Measurements from ENCODE around the gene KRTAP3-1. TPM values are rescaled to one million over a fixed set of nuclear protein-coding genes. Genes with fewer than 3 reads are reported as not detected.

KRTAP3-1 gene
- total RNA-seq, 2 experiments from 2014 or later: not detected

- ATAC-seq (ENCODE audit: poor library complexity) (no peak), DNase-seq (no peak)
- intact Hi-C loops (cut with DNase I, micrococcal nuclease): no loop called here
- Histone ChIP-seq H3K9me3 (ENCODE audit: control insufficient read depth in 1 of 2, insufficient read depth in 1 of 2, low read length in 2 of 2) (no peaks in the 10 kb centered on the region), H3K4me3 (ENCODE audit: low read length) (no peak overlapping the region), H3K4me1 (ENCODE audit: insufficient read depth, low read length) (no peaks in the 10 kb centered on the region), H3K27ac (ENCODE audit: low read depth in 1 of 2, low read length in 2 of 2) (no peak overlapping the region), H3K36me3 (ENCODE audit: insufficient read depth, low read length) (no peaks in the 10 kb centered on the region), H3K27me3 (ENCODE audit: control insufficient read depth in 1 of 2, insufficient read depth in 2 of 2, low read length in 2 of 2) (peaks cover 18 to 38% of the 10 kb centered on the region in 2 experiments)
- Mint-ChIP-seq H3K4me1 (ENCODE audit: low read depth) (no peaks in the 10 kb centered on the region), H3K27ac (no peak overlapping the region), H3K4me3 (no peak overlapping the region), H3K36me3 (ENCODE audit: low read depth) (no peaks in the 10 kb centered on the region), H3K27me3 (peaks cover 78% of the 10 kb centered on the region), H3K9me3 (no peaks in the 10 kb centered on the region)
- TF ChIP-seq CTCF (IDR thresholded peaks at IDR 0.05): no peak
- ChIA-PET POLR2A (no interaction called here), CTCF (no interaction called here)
Measured at GRCh38 chr17:40996829-40997228, 12.1 kb downstream of the KRTAP3-1 start.

- peaks cover 18 to 34% of the 10 kb centered on the region in 2 experiments for H3K27me3 ChIP-seq (ENCODE audit: control insufficient read depth in 1 of 2, insufficient read depth in 2 of 2, low read length in 2 of 2)
- CTCF ChIA-PET: interaction anchor here (0.6 kb wide), 1 partner anchor 23 kb away, joined by 3 read pairs; no protein-coding TSS in a partner anchor
- intact Hi-C loops (cut with DNase I, micrococcal nuclease): no loop called here
- Mint-ChIP-seq H3K9me3 (no peaks in the 10 kb centered on the region), H3K36me3 (ENCODE audit: low read depth) (no peaks in the 10 kb centered on the region), H3K4me1 (ENCODE audit: low read depth) (no peaks in the 10 kb centered on the region), H3K27me3 (peaks cover 74% of the 10 kb centered on the region), H3K27ac (no peak overlapping the region), H3K4me3 (no peak overlapping the region)
- no peak for TF ChIP-seq CTCF (IDR thresholded peaks at IDR 0.05)
- POLR2A ChIA-PET: no interaction called here
- DNase-seq (no peak), ATAC-seq (ENCODE audit: poor library complexity) (no peak)
- no peaks in the 10 kb centered on the region for H3K9me3 ChIP-seq (ENCODE audit: control insufficient read depth in 1 of 2, insufficient read depth in 1 of 2, low read length in 2 of 2)
- H3K36me3 ChIP-seq (ENCODE audit: insufficient read depth, low read length): no peaks in the 10 kb centered on the region
- H3K27ac ChIP-seq (ENCODE audit: low read depth in 1 of 2, low read length in 2 of 2): no peak overlapping the region
- no peaks in the 10 kb centered on the region for H3K4me1 ChIP-seq (ENCODE audit: insufficient read depth, low read length)
- H3K4me3 ChIP-seq (ENCODE audit: low read length): no peak overlapping the region
Measured at GRCh38 chr17:40995116-40995515, 13.8 kb downstream of the KRTAP3-1 start.

- no peak for ATAC-seq (ENCODE audit: poor library complexity)
- CTCF ChIA-PET: interaction anchor here (0.6 kb wide), 1 partner anchor 202 kb away, joined by 3 read pairs; no protein-coding TSS in a partner anchor
- Histone ChIP-seq H3K4me3 (ENCODE audit: low read length) (no peak within 1 kb of the TSS), H3K27me3 (ENCODE audit: control insufficient read depth in 1 of 2, insufficient read depth in 2 of 2, low read length in 2 of 2) (peaks cover 12 to 34% of the 10 kb centered on the region in 2 experiments), H3K27ac (ENCODE audit: low read depth in 1 of 2, low read length in 2 of 2) (no peak within 1 kb of the TSS), H3K4me1 (ENCODE audit: insufficient read depth, low read length) (no peaks in the 10 kb centered on the region), H3K9me3 (ENCODE audit: control insufficient read depth in 1 of 2, insufficient read depth in 1 of 2, low read length in 2 of 2) (no peaks in the 10 kb centered on the region), H3K36me3 (ENCODE audit: insufficient read depth, low read length) (no peaks in the 10 kb centered on the region)
- Mint-ChIP-seq H3K4me3 (no peak within 1 kb of the TSS), H3K27ac (no peak within 1 kb of the TSS), H3K27me3 (peaks cover 64% of the 10 kb centered on the region), H3K36me3 (ENCODE audit: low read depth) (no peaks in the 10 kb centered on the region), H3K4me1 (ENCODE audit: low read depth) (no peaks in the 10 kb centered on the region), H3K9me3 (no peaks in the 10 kb centered on the region)
- intact Hi-C loops (cut with DNase I, micrococcal nuclease): no loop called here
- no peak for DNase-seq
- no peak for TF ChIP-seq CTCF (IDR thresholded peaks at IDR 0.05)
- POLR2A ChIA-PET: interaction anchor here (0.7 kb wide), 1 partner anchor 10 kb away, joined by 3 read pairs; no protein-coding TSS in a partner anchor
Measured at GRCh38 chr17:40993839-40994238, 15.1 kb downstream of the KRTAP3-1 start, which contains the start of gene KRTAP3-3. Gene KRTAP3-3 (minus strand): TSS chr17:40994164. CDS start chr17:40994097, 67 bp downstream.
